NB4 (cell line): ENCODE data around the gene SLC9B1.
"Not testable (repeated sequence)": the region's sequence is repeated elsewhere in the genome, so short reads cannot be mapped to it uniquely, and the experiment has no call there.

Experiments used
- DNase-seq: peaks from one replicate; pipeline ENCODE4 v3.0.0; 2010; ENCODE audit warnings: low read depth
- H3K4me3 ChIP-seq: one replicate; pipeline ENCODE4 v1.5.1; 2011; ENCODE audit warnings: mild to moderate bottlenecking, low read depth, low read length, moderate library complexity
- CTCF ChIP-seq: IDR thresholded peaks from one replicate; pipeline ENCODE4 v1.5.1; 2012; ENCODE audit warnings: low read depth, low read length
- MYC ChIP-seq: IDR thresholded peaks from 2 replicates; pipeline ENCODE4 v1.6.1; 2011; ENCODE audit warnings: low read depth, low read length
- POLR2A ChIP-seq: IDR thresholded peaks from 2 replicates; pipeline ENCODE4 v1.6.1; 2011; ENCODE audit warnings: mild to moderate bottlenecking; ENCODE audit not compliant: insufficient read length; ENCODE audit errors: extremely low read depth
- TF ChIP-seq, protein P1 (sequence below): IDR thresholded peaks from 2 replicates; pipeline ENCODE4 v1.6.1; 2011; ENCODE audit warnings: low read depth, low read length

The SLC9B1 gene

DNA sequence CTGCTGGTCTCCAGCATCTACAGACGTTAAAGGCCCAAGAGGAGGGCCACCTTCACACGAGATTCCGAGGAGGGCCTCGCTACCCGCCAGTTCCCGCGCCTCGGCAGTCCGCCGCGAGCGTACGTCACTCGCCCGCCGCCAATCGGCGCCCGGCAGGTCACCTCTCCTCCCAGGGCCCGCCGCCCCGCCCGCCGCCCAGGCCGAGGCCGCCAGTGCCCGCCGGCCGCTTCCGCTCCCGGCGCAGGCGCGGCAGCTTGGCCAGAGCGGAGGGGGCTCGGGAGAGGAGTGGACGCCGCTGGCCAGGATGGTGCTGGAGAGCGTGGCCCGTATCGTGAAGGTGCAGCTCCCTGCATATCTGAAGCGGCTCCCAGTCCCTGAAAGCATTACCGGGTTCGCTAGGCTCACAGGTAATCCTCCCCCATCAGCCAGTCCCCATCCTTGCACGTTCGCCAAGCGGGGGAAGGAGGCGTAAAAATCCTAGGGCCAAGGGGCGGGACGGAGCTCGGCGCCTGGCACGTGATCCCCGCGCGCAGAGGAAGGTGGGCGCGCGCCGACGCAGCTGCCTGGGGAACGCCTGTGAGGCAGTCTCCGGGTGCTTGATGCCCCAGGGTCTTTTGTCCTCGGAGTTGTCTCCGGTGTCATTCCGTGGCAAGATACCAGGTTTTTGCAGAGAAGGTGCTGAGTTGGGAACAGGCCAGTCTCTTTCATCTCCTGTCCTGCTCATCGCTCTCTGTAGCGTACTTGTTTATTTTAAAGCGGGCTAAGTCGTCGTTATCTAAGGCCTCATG, 150.5 kb downstream of the SLC9B1 start, which contains the start of gene CISD2:
Gene CISD2, plus strand, starts transcription at position 212 of the 788 bp plus-strand sequence. Its CDS starts 93 bp downstream, at position 305.
- peak; percentile 96 for DNase-seq
- TF ChIP-seq CTCF (no peak), MYC (peak; percentile 77), POLR2A (peak; percentile 82)
- TF ChIP-seq, protein P1, sequence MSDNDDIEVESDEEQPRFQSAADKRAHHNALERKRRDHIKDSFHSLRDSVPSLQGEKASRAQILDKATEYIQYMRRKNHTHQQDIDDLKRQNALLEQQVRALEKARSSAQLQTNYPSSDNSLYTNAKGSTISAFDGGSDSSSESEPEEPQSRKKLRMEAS: peak; percentile 90

DNA sequence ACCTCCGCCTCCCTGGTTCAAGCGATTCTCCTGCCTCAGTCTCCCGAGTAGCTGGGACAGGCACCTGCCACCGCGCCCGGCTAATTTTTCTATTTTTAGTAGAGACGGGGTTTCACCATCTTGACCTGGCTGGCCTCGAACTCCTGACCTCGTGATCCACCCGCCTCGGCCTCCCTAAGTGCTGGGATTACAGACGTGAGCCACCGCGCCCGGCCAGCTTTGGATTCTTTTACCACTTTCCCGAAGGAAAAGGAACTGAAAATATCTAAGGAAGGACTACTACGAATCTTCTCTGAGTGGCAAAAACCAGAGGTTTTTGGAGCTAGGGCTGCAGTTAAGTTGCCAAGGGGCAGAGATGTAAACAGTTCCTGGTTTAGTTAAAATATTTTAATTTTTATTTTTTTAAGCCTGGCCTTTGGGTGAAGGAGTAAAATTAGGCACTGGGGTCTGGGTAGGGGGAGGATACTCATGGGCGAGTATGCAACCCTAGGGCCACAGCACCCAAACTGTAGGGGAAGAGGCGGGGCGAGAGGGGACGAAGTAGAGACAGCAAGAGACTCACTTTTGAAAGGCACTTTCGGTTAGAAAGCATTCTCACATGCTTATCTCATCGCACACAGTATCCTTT, 151.2 kb downstream of the SLC9B1 start:
- no peak for DNase-seq
- TF ChIP-seq MYC: no peak
- H3K4me3 ChIP-seq: peak overlapping the region; percentile 70

More for the DNA sequence above, 150.5 kb downstream of the SLC9B1 start, which contains the start of gene CISD2:
- H3K4me3 ChIP-seq: peak within 1 kb of the TSS; percentile 92

GRCh38 chr4:102867278-102868152, 152.0 kb downstream of the SLC9B1 start:
- peak; percentile 74 for DNase-seq
- peak overlapping the region; percentile 70 for H3K4me3 ChIP-seq
- TF ChIP-seq CTCF (no peak), MYC (no peak), POLR2A (no peak)
- TF ChIP-seq, protein P1: no peak

GRCh38 chr4:102865327-102865726, 154.2 kb downstream of the SLC9B1 start:
- not testable (repeated sequence) for DNase-seq, H3K4me3 ChIP-seq

DNA sequence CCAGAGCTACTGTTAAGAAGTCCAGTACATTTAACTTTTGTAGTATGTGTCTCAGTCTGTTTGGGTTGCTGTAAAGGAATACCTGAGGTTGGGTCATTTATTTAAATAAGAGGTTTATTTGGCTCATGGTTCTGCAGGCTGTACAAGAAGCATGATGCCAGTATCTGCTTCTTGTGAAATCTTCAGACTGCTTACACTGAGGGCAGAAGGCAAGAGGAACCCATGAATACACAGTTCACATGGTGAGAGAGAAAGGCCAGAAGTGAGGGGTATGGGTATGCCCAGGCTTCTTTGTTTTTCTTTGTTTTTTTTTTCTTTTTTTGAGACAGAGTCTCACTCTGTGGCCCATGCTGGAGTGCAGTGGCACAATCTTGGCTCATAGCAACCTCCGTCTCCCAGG, 156.8 kb downstream of the SLC9B1 start:
- no peak overlapping the region for H3K4me3 ChIP-seq
- no peak for DNase-seq
- TF ChIP-seq MYC (no peak), CTCF (no peak), POLR2A (no peak)
- TF ChIP-seq, protein P1: no peak

DNA sequence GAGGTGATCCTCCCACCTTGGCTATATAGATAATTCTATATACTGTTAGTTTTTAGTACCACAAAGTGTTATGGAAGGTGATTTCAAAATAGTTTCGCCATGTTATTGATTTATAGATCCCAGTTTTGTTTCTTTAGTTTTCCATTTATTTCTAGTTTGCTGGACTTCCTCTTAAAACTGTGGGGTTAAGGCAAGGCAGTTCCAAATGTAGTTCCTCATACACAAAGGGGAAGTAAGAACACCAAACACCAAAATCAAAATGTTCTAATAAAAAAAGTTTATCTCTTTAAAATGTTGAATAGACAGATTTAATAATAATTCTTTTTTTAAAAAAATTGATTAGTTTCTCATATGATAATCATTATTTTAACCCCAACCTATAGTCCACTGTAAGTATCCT, 157.5 kb downstream of the SLC9B1 start:
- TF ChIP-seq MYC (no peak), CTCF (no peak), POLR2A (no peak)
- TF ChIP-seq, protein P1: no peak
- H3K4me3 ChIP-seq: no peak overlapping the region
- DNase-seq: peak; percentile 52
